GM12891 (cell line): ENCODE measurements around the gene USP20.

Source experiments
- POLR2A ChIP-seq: IDR thresholded peaks from 2 replicates; pipeline ENCODE4 v1.6.1; 2011; ENCODE audit warnings: low read depth, low read length, control low read depth
- POLR2AphosphoS5 ChIP-seq: IDR thresholded peaks from 2 replicates; pipeline ENCODE4 v1.6.1; 2011; ENCODE audit warnings: low read depth, low read length, control low read depth
- SPI1 ChIP-seq: IDR thresholded peaks from 2 replicates; pipeline ENCODE4 v1.6.1; 2011; ENCODE audit warnings: low read depth, low read length, control low read depth
- TAF1 ChIP-seq: IDR thresholded peaks from 2 replicates; pipeline ENCODE4 v1.6.1; 2011; ENCODE audit warnings: low read depth, low read length, control low read depth

GRCh38 chr9:129849901-129850300 is 14.6 kb downstream of the USP20 start:
- TF ChIP-seq POLR2AphosphoS5 (no peak), POLR2A (no peak), SPI1 (no peak), TAF1 (no peak)
